Panc1 (cell line): ENCODE data around the gene ATG16L2. TPM values are rescaled to one million over a fixed set of nuclear protein-coding genes. Genes with fewer than 3 reads are reported as not detected.

Experiments used
- ATAC-seq: fragments of 200-7000 bp; cut with Tn5 transposase; 2 replicates; pipeline ENCODE4 v1.9.1; 2020; ENCODE audit warnings: mild to moderate bottlenecking, moderate library complexity
- BruUV-seq: library from RNA; stranded (reverse); fragments of 400-500 nt; replicated peaks from 2 replicates; lab custom pipeline; 2021; lab: Mats Ljungman, UMichigan
- CTCF ChIA-PET: fragments of 300-600 bp; sonication (Branson Sonifier 250); formaldehyde crosslinking; loops from one replicate; lab custom pipeline; 2022; ENCODE audit warnings: antibody characterized with exemption; lab: Charles Lee
- POLR2A ChIA-PET: fragments of 300-600 bp; sonication (Branson Sonifier 250); formaldehyde crosslinking; loops from one replicate; lab custom pipeline; 2022; ENCODE audit warnings: antibody characterized with exemption; lab: Charles Lee
- DNase-seq: peaks from one replicate; pipeline ENCODE4 v3.0.0-alpha.2; 2010; ENCODE audit warnings: low read depth, low spot score
- H3K27ac ChIP-seq: 2 replicates; pipeline ENCODE4 v1.5.1; 2011; ENCODE audit warnings: mild to moderate bottlenecking, low read length, inconsistent platforms
- H3K27me3 ChIP-seq: fragments of 200-500 bp; sonication (Bioruptor generic); 2 replicates; pipeline ENCODE4 v1.6.0; 2014; ENCODE audit warnings: low read length, inconsistent platforms; ENCODE audit not compliant: control insufficient read depth, insufficient read depth
- H3K36me3 ChIP-seq: fragments of 200-500 bp; sonication (Bioruptor generic); 2 replicates; pipeline ENCODE4 v1.5.1; 2014; ENCODE audit warnings: inconsistent platforms, mild to moderate bottlenecking, low read length, moderate library complexity; ENCODE audit not compliant: control insufficient read depth, insufficient read depth
- H3K4me1 ChIP-seq: 2 replicates; pipeline ENCODE4 v1.5.1; 2011; ENCODE audit warnings: inconsistent platforms, mild to moderate bottlenecking, low read length, moderate library complexity; ENCODE audit not compliant: control insufficient read depth, insufficient read depth
- H3K4me3 ChIP-seq, 2 experiments: 2 replicates each; pipeline ENCODE4 v1.5.1; 2011 to 2012; ENCODE audit warnings: low read depth in 2 of 2, low read length in 2 of 2, mild to moderate bottlenecking in 2 of 2, inconsistent platforms in 1 of 2, moderate library complexity in 1 of 2
- H3K9me3 ChIP-seq: fragments of 200-500 bp; sonication (Bioruptor generic); 2 replicates; pipeline ENCODE4 v1.5.1; 2014; ENCODE audit warnings: low read depth, mild to moderate bottlenecking, inconsistent platforms, low read length, moderate library complexity; ENCODE audit not compliant: control insufficient read depth, insufficient read depth
- CTCF ChIP-seq: fragments of 450-650 bp; IDR thresholded peaks from 2 replicates; pipeline ENCODE4 v1.5.1; 2017; ENCODE audit warnings: mild to moderate bottlenecking
- POLR2AphosphoS5 ChIP-seq: IDR thresholded peaks from 2 replicates; pipeline ENCODE4 v1.6.1; 2012; ENCODE audit warnings: mild to moderate bottlenecking, low read depth, low read length, moderate library complexity
- REST ChIP-seq, 2 experiments: IDR thresholded peaks; 2 replicates each; pipeline ENCODE4 v1.6.1; 2011 to 2012; ENCODE audit warnings: low read depth in 2 of 2, control low read depth in 1 of 2, low read length in 1 of 2, mild to moderate bottlenecking in 1 of 2, moderate library complexity in 1 of 2; ENCODE audit not compliant: insufficient read depth in 1 of 2
- SIN3A ChIP-seq: IDR thresholded peaks from 2 replicates; pipeline ENCODE4 v1.6.1; 2012; ENCODE audit warnings: low read depth, mild to moderate bottlenecking, low read length, moderate library complexity, borderline replicate concordance; ENCODE audit not compliant: insufficient read depth
- TCF7L2 ChIP-seq: IDR thresholded peaks from 2 replicates; pipeline ENCODE4 v1.6.1; 2011; ENCODE audit warnings: mild to moderate bottlenecking, low read depth, low read length, inconsistent platforms
- in situ Hi-C: cut with HindIII; loops from 2 replicates; pipeline ENCODE4 v1.10.0; 2016; ENCODE audit warnings: low sequenced_read_pairs, low pct_unique_long_range_greater_than_20kb
- intact Hi-C: fragments of 100-400 bp; cut with micrococcal nuclease; formaldehyde crosslinking; loops from one replicate; pipeline ENCODE4 v1.10.0; 2022; ENCODE audit not compliant: unreplicated experiment
- total RNA-seq: library from RNA; stranded (reverse); gene quantifications from one replicate; pipeline ENCODE4 v1.2.1, GENCODE V29; 2021; ENCODE audit not compliant: unreplicated experiment

The ATG16L2 gene
- total RNA-seq, 1 experiment from 2014 or later, result 14.6 TPM

GRCh38 chr11:72834905-72835304, 20.7 kb downstream of the ATG16L2 start:
- no peak for TF ChIP-seq CTCF
- TF ChIP-seq TCF7L2, result no peak
- no peak for TF ChIP-seq REST (IDR thresholded peaks at IDR 0.05; ENCODE audit: insufficient read depth in 1 of 2, low read depth in 2 of 2, low read length in 1 of 2)
- no peak for TF ChIP-seq POLR2AphosphoS5
- 0 out of 2 replicates have a peak, but pooled peaks cover 4% of the 10 kb centered on the region for H3K4me1 ChIP-seq
- POLR2A ChIA-PET, result no interaction called here
- H3K9me3 ChIP-seq, result no peaks in the 10 kb centered on the region
- DNase-seq (no peak), ATAC-seq (no peak)
- no peaks in the 10 kb centered on the region for H3K27me3 ChIP-seq
- intact Hi-C loops (loop anchor here (5.0 kb wide), 1 partner anchor 407 kb away; no protein-coding TSS in a partner anchor), in situ Hi-C loops (no loop called here)
- CTCF ChIA-PET, result no interaction called here
- BruUV-seq, result no TSS peak
- no peaks in the 10 kb centered on the region for H3K36me3 ChIP-seq
- no peak overlapping the region for H3K4me3 ChIP-seq
- H3K27ac ChIP-seq, result no peak overlapping the region

GRCh38 chr11:72836111-72836510, 21.9 kb downstream of the ATG16L2 start:
- no peaks in the 10 kb centered on the region for H3K36me3 ChIP-seq
- no peaks in the 10 kb centered on the region for H3K27me3 ChIP-seq
- in situ Hi-C loops (no loop called here), intact Hi-C loops (no loop called here)
- ChIA-PET CTCF (interaction anchor here (0.7 kb wide), 1 partner anchor 327 kb away, joined by 6 read pairs; no protein-coding TSS in a partner anchor), POLR2A (no interaction called here)
- no peaks in the 10 kb centered on the region for H3K9me3 ChIP-seq
- H3K27ac ChIP-seq, result no peak overlapping the region
- TF ChIP-seq REST (IDR thresholded peaks at IDR 0.05; ENCODE audit: insufficient read depth in 1 of 2, low read depth in 2 of 2, low read length in 1 of 2), result no peak
- no peak for TF ChIP-seq SIN3A
- TF ChIP-seq TCF7L2, result no peak
- no peak for TF ChIP-seq POLR2AphosphoS5
- no peak for TF ChIP-seq CTCF
- ATAC-seq (no peak), DNase-seq (no peak)
- H3K4me1 ChIP-seq, result 0 out of 2 replicates have a peak, but pooled peaks cover 4% of the 10 kb centered on the region
- BruUV-seq, result no TSS peak
- no peak overlapping the region for H3K4me3 ChIP-seq
